ENCODE measurements around the gene USP17L28. TPM values are rescaled to one million over a fixed set of nuclear protein-coding genes. Genes with fewer than 3 reads are reported as not detected.
"Not testable (repeated sequence)": the region's sequence is repeated elsewhere in the genome, so short reads cannot be mapped to it uniquely, and the experiment has no call there.

The USP17L28 gene
- total RNA-seq, 3 donors from 2014 or later: not detected

GRCh38 chr4:9381012-9381534 is 32.4 kb downstream of the USP17L28 start:
- peak; percentile 50 for TF ChIP-seq CTCF (IDR thresholded peaks at IDR 0.05)
- H3K9me3 ChIP-seq; intact Hi-C loops (cut with DNase I, micrococcal nuclease); H3K4me1 ChIP-seq (ENCODE audit: low read depth); H3K36me3 ChIP-seq (ENCODE audit: low read depth); ATAC-seq: not testable (repeated sequence)
- DNase-seq: peak; percentile 63 to 67 (median 65)
- H3K4me3 ChIP-seq: peak overlapping the region; percentile 9

DNA sequence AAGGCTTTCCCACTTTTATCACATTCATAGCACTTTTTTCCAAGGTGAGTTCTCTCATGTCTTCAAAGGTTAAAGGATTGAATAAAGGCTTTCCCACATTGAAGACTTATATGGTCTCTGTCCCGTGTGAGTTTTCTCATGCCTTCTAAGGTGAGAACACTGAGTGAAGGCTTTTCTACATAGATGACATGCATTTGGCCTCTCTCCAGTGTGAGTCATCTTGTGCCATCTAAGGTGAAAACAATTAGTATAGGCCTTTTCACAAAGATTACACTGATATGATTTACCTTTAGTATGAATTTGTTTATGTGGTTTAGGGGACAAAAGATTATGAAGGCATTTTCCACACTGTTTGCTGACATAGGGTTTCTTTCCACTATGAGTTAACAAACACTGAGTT is 35.4 kb downstream of the USP17L28 start:
- ATAC-seq (no peak), DNase-seq (no peak)
- H3K36me3 ChIP-seq (ENCODE audit: low read depth): no peaks in the 10 kb centered on the region
- no peak for TF ChIP-seq CTCF (IDR thresholded peaks at IDR 0.05)
- no peaks in the 10 kb centered on the region for H3K9me3 ChIP-seq
- no peaks in the 10 kb centered on the region for H3K4me1 ChIP-seq (ENCODE audit: low read depth)
- no peak overlapping the region for H3K4me3 ChIP-seq
- intact Hi-C loops (cut with DNase I, micrococcal nuclease): no loop called here

DNA sequence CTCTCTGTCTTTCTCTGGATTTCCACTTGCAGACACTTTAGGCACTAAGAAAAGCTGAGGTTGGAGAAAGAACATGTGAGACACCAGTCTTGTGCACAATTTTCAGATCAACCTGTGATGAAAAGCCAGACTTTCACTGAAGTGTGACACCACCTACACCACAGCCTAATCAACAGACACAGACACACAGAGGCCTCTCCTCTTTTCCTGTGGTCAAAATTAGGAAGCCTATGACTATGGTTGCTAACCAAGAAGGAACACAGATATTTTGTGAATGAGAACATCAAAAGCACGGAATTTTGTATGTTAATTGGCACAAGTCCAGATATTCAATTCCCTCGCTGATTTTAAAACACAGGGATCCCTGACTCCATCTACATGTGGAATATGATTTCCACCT is 40.3 kb downstream of the USP17L28 start:
- intact Hi-C loops (cut with DNase I, micrococcal nuclease); H3K4me1 ChIP-seq (ENCODE audit: low read depth): not testable (repeated sequence)

More for the DNA sequence above, 40.3 kb downstream of the USP17L28 start:
- H3K4me3 ChIP-seq; DNase-seq; H3K36me3 ChIP-seq (ENCODE audit: low read depth); H3K9me3 ChIP-seq; ATAC-seq: not testable (repeated sequence)

Other genes starting within 250 kb of the USP17L28 start
- not detected for gene FAM90A26, start 178.5 kb upstream of the USP17L28 start, total RNA-seq
- gene USP17L10, start 138.2 kb upstream of the USP17L28 start, total RNA-seq: not detected
- not detected for gene USP17L11, start 133.5 kb upstream of the USP17L28 start, total RNA-seq
- not detected for gene USP17L12, start 128.7 kb upstream of the USP17L28 start, total RNA-seq
- not detected for gene USP17L13, start 124.0 kb upstream of the USP17L28 start, total RNA-seq
- gene USP17L15, start 114.5 kb upstream of the USP17L28 start, total RNA-seq: not detected
- gene USP17L17, start 105.0 kb upstream of the USP17L28 start, total RNA-seq: not detected
- gene USP17L18, start 100.3 kb upstream of the USP17L28 start, total RNA-seq: not detected
- not detected for gene USP17L19, start 95.5 kb upstream of the USP17L28 start, total RNA-seq
- gene USP17L20, start 90.8 kb upstream of the USP17L28 start, total RNA-seq: not detected
- not detected for gene USP17L21, start 86.0 kb upstream of the USP17L28 start, total RNA-seq
- not detected for gene USP17L22, start 81.3 kb upstream of the USP17L28 start, total RNA-seq
- not detected for gene USP17L24, start 23.7 kb upstream of the USP17L28 start, total RNA-seq
- gene USP17L25, start 19.0 kb upstream of the USP17L28 start, total RNA-seq: not detected
- gene USP17L26, start 14.2 kb upstream of the USP17L28 start, total RNA-seq: not detected
- not detected for gene USP17L5, start 9.5 kb upstream of the USP17L28 start, total RNA-seq
- not detected for gene USP17L27, start 4.7 kb upstream of the USP17L28 start, total RNA-seq
- gene USP17L29, start 4.7 kb downstream of the USP17L28 start, total RNA-seq: not detected
- gene USP17L30, start 14.2 kb downstream of the USP17L28 start, total RNA-seq: not detected
- not detected for gene DEFB131A, start 95.5 kb downstream of the USP17L28 start, total RNA-seq